ENCODE measurements around the gene SELP. TPM values are rescaled to one million over a fixed set of nuclear protein-coding genes. Genes with fewer than 3 reads are reported as not detected.
"Not testable (repeated sequence)": the region's sequence is repeated elsewhere in the genome, so short reads cannot be mapped to it uniquely, and the experiment has no call there.

Gene SELP
- 10 to 100 TPM in 3 of 4 donors, 1 to 10 TPM in 1; 8.2 to 74.5 (median 27.5) TPM for total RNA-seq

DNA sequence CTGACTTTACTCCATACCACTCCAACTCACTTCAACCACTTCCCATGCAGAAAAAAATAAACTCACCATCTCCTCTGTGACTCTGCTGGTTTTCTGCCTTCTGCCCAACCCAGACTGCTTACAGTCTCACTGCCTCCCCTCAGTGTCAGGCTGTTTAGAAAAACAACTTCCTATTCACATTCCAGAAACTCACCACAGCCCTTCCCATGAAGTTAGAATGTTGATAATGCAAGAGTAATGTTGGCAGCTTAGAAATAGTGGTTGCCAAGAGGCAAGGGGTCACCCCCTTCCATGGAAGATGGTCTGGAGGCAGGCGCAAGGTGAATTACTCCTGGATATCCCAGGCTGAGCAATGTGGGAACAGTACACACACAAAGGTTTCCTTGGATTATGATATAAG lies at the start of gene SELP:
TSS of gene SELP (minus strand) at position 119 of the 400 bp plus-strand sequence. CDS start at position 69, 50 bp downstream.
- ATAC-seq (ENCODE audit: low FRiP score) (no peak), DNase-seq (ENCODE audit: low spot score) (no peak)

GRCh38 chr1:169679692-169680091 lies 49.8 kb upstream of the SELP start:
- TF ChIP-seq, protein P1, sequence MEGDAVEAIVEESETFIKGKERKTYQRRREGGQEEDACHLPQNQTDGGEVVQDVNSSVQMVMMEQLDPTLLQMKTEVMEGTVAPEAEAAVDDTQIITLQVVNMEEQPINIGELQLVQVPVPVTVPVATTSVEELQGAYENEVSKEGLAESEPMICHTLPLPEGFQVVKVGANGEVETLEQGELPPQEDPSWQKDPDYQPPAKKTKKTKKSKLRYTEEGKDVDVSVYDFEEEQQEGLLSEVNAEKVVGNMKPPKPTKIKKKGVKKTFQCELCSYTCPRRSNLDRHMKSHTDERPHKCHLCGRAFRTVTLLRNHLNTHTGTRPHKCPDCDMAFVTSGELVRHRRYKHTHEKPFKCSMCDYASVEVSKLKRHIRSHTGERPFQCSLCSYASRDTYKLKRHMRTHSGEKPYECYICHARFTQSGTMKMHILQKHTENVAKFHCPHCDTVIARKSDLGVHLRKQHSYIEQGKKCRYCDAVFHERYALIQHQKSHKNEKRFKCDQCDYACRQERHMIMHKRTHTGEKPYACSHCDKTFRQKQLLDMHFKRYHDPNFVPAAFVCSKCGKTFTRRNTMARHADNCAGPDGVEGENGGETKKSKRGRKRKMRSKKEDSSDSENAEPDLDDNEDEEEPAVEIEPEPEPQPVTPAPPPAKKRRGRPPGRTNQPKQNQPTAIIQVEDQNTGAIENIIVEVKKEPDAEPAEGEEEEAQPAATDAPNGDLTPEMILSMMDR (IDR thresholded peaks at IDR 0.05) = no peak
- no peak for ATAC-seq (ENCODE audit: low FRiP score)
- DNase-seq (ENCODE audit: low spot score) = no peak

More for the DNA sequence above, at the start of gene SELP:
- TF ChIP-seq, protein P1 (IDR thresholded peaks at IDR 0.05) = no peak

- TF ChIP-seq, protein P1 (IDR thresholded peaks at IDR 0.05) = no peak
- ATAC-seq (ENCODE audit: low FRiP score) = peak; percentile 70
These were observed 46.1 kb upstream of the SELP start for GRCh38 chr1:169676001-169676400.

GRCh38 chr1:169670836-169671235 lies 40.9 kb upstream of the SELP start:
- TF ChIP-seq, protein P1 (IDR thresholded peaks at IDR 0.05) = no peak
- DNase-seq (ENCODE audit: low spot score) (no peak), ATAC-seq (ENCODE audit: low FRiP score) (no peak)

More at GRCh38 chr1:169676001-169676400, 46.1 kb upstream of the SELP start:
- no peak for DNase-seq (ENCODE audit: low spot score)

DNA sequence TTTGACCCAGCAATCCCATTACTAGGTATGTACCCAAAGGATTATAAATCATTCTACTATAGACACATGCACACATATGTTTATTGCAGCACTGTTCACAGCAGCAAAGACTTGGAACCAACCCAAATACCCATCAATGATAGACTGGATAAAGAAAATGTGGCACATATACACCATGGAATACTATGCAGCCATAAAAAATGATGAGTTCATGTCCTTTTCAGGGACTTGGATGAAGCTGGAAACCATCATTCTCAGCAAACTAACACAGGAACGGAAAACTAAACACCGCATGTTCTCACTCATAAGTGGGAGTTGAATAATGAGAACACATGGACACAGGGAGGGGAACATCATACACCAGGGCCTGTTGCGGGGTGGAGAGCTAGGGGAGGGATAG lies 40.3 kb upstream of the SELP start:
- not testable (repeated sequence) for ATAC-seq (ENCODE audit: low FRiP score); DNase-seq (ENCODE audit: low spot score)

DNA sequence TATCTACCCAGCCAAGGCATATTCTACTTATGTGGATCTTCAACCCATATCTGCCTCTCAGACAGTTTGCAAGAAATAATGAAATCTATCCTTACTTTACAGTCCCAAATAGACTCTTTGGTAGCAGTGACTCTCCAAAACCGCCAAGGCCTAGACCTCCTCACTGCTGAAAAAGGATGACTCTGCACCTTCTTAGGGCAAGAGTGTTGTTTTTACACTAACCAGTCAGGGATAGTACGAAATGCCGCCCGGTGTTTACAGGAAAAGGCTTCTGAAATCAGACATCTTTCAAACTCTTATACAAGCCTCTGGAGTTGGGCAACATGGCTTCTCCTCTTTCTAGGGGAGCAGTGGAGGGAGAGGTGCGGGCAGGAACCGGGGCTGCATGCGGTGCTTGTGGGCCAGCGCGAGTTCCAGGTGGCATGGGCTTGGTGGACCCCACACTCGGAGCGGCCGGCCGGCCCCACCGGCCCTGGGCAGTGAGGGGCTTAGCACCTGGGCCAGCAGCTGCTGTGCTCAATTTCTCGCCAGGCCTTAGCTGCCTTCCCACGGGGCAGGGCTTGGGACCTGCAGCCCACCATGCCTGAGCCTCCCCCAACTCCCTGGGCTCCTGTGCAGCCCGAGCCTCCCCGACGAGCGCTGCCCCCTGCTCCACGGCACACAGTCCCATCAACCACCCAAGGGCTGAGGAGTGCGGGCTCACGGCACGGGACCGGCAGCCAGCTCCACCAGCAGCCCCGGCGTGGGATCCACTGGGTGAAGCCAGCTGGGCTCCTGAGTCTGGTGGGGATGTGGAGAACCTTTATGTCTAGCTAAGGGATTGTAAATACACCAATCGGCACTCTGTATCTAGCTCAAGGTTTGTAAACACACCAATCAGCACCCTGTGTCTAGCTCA lies 38.0 kb upstream of the SELP start:
- not testable (repeated sequence) for ATAC-seq (ENCODE audit: low FRiP score); DNase-seq (ENCODE audit: low spot score)

GRCh38 chr1:169667227-169667639 lies 37.3 kb upstream of the SELP start:
- ATAC-seq (ENCODE audit: low FRiP score); DNase-seq (ENCODE audit: low spot score): not testable (repeated sequence)

DNA sequence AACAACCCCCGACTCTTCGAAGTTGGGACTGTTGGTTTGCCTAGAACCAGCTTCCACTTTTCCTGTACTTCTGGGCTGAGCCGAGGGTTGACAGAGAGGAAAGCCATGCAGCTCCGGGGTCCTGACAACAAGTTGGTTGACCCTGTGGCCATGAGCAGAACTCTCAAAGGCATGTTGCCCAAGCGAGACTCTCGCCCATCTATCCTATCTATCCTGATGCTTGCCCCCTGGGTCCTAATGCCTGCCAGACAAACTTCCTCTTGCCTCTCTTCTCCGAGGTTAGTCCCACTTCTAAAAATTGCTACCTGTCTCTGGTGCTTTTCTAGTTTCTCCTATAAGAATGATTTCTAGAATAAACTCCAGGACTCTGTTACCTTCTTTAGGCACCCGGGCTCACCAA lies 32.8 kb upstream of the SELP start:
- not testable (repeated sequence) for ATAC-seq (ENCODE audit: low FRiP score); DNase-seq (ENCODE audit: low spot score)

GRCh38 chr1:169661066-169661465 lies 31.1 kb upstream of the SELP start:
- not testable (repeated sequence) for ATAC-seq (ENCODE audit: low FRiP score); DNase-seq (ENCODE audit: low spot score)

- DNase-seq (ENCODE audit: low spot score); ATAC-seq (ENCODE audit: low FRiP score): not testable (repeated sequence)
These were observed 28.9 kb upstream of the SELP start for GRCh38 chr1:169658777-169659176.

Data from omental fat pad (tissue), 4 donors.